ENCODE results near the gene IFNAR1.

The IFNAR1 gene

GRCh38 chr21:33402001-33402979, 77.5 kb downstream of the IFNAR1 start:
- DNase-seq (ENCODE audit: low spot score): peak; percentile 76

- DNase-seq (ENCODE audit: low spot score): peak; percentile 82
These were observed 78.5 kb downstream of the IFNAR1 start, which contains the start of gene IFNGR2 for GRCh38 chr21:33403128-33403785. Gene IFNGR2, plus strand, starts transcription at chr21:33403413. Its CDS starts 131 bp downstream, at chr21:33403544.

DNA sequence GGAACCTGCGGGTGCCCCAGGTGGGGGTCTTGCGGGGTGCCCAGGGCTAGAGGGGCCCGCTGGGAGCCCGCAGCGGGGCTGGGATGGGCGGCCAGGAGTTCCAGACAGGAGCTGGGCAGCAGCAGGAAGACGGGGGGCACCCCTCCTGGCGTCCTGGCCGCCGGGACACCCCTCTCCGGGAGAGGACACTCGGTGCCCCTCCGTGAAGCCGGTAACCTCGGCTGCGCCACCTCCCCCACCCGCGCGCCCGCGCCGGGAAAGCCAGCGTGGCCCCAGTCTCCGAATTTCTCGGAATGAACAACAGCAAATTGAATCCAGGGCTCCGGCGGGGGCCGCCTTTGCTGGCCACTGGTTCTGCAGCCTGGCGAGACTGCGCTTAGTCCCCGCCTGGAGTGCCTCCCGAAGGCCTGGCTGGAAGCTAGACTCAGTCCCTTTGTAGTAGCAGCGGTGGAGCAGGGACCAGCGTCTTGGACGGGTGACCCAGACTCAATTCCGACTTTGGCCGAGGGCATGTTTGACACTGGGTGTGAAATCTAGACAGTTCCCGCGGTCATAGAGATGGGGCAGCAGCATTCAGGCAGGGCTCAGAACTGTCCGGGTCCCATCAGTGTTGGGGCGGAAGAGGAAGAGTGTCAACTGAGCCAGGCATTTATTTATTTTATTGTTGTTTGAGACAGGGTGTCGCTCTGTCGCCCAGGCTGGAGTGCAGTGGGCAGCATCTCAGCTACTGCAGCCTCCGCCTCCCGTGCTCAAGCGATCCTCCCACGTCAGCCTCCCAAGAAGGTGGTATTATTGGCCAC, 79.2 kb downstream of the IFNAR1 start:
- DNase-seq (ENCODE audit: low spot score): peak; percentile 56

DNA sequence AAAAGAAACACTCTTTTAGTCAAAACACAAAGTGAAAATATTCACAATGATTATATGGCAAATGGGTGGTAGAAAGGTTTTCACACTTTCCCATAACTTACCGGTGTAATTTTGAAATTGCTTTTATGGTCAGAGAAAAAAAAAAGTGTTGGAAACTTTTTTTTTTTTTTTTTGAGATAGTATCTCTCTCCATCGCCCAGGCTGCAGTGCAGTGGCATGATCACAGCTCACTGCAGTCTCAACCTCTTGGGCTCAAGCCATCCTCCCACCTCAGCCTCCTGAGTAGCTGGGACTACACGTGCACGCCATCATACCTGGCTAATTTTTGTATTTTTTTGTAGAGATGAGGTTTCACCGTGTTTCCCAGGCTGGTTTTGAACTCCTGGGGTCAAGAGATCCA, 81.7 kb downstream of the IFNAR1 start:
- no peak for DNase-seq (ENCODE audit: low spot score)

Measured in iPS-NIHi11 (cell line).